ENCODE results near the gene KISS1R.
A peak's percentile ranks its signal among the peaks of the same experiment; 100 is the strongest.

KISS1R gene

GRCh38 chr19:925087-925525 is 8.0 kb downstream of the KISS1R start:
- no peak for DNase-seq

- DNase-seq, result peak; percentile 55
Measured at GRCh38 chr19:925526-926322, 8.6 kb downstream of the KISS1R start, which contains the start of gene ARID3A. ARID3A (plus strand) TSS chr19:926035; CDS start chr19:929529, 3,494 bp downstream.

GRCh38 chr19:926323-926588 is 9.1 kb downstream of the KISS1R start:
- no peak for DNase-seq

GRCh38 chr19:926589-927350 is 9.6 kb downstream of the KISS1R start:
- DNase-seq, result no peak

GRCh38 chr19:927351-927779 is 10.2 kb downstream of the KISS1R start:
- no peak for DNase-seq

GRCh38 chr19:927780-928401 is 10.8 kb downstream of the KISS1R start:
- no peak for DNase-seq

GRCh38 chr19:928471-929202 is 11.5 kb downstream of the KISS1R start:
- no peak for DNase-seq

GRCh38 chr19:929203-929890 is 12.2 kb downstream of the KISS1R start:
- DNase-seq, result no peak

- DNase-seq, result no peak
Measured at GRCh38 chr19:929891-930258, 12.7 kb downstream of the KISS1R start.

- no peak for DNase-seq
Measured at GRCh38 chr19:931860-932647, 14.9 kb downstream of the KISS1R start.

- DNase-seq, result no peak
Measured at GRCh38 chr19:932648-933552, 15.8 kb downstream of the KISS1R start.

- no peak for DNase-seq
Measured at GRCh38 chr19:933553-933882, 16.4 kb downstream of the KISS1R start.

- DNase-seq, result no peak
Measured at GRCh38 chr19:934197-934840, 17.2 kb downstream of the KISS1R start.

GRCh38 chr19:934865-935479 is 17.8 kb downstream of the KISS1R start:
- no peak for DNase-seq

GRCh38 chr19:936175-936546 is 19.0 kb downstream of the KISS1R start:
- no peak for DNase-seq

GRCh38 chr19:937259-937694 is 20.1 kb downstream of the KISS1R start:
- no peak for DNase-seq

GRCh38 chr19:938233-938923 is 21.2 kb downstream of the KISS1R start:
- DNase-seq, result no peak

- DNase-seq, result no peak
Measured at GRCh38 chr19:939439-939838, 22.3 kb downstream of the KISS1R start.

- DNase-seq, result no peak
Measured at GRCh38 chr19:939922-940321, 22.8 kb downstream of the KISS1R start.
